ENCODE measurements around the gene MAP2K6. TPM values are rescaled to one million over a fixed set of nuclear protein-coding genes. Genes with fewer than 3 reads are reported as not detected.

MAP2K6 gene
- total RNA-seq, 1 experiment from 2014 or later: 12.3 TPM

- DNase-seq (ENCODE audit: low spot score): no peak
- in situ Hi-C loops (cut with HindIII; ENCODE audit: low sequenced_read_pairs): loop anchor here (25.0 kb wide), 1 partner anchor 119 kb away; no protein-coding TSS in a partner anchor
Observed at GRCh38 chr17:69592692-69593350, 178.3 kb downstream of the MAP2K6 start.

- in situ Hi-C loops (cut with HindIII; ENCODE audit: low sequenced_read_pairs): loop anchor here (25.0 kb wide), 1 partner anchor 119 kb away; no protein-coding TSS in a partner anchor
- DNase-seq (ENCODE audit: low spot score): no peak
Observed at GRCh38 chr17:69593351-69593715, 178.8 kb downstream of the MAP2K6 start.

GRCh38 chr17:69593716-69594115 is 179.2 kb downstream of the MAP2K6 start:
- in situ Hi-C loops (cut with HindIII; ENCODE audit: low sequenced_read_pairs): loop anchor here (25.0 kb wide), 1 partner anchor 119 kb away; no protein-coding TSS in a partner anchor
- no peak for DNase-seq (ENCODE audit: low spot score)

- in situ Hi-C loops (cut with HindIII; ENCODE audit: low sequenced_read_pairs): loop anchor here (25.0 kb wide), 1 partner anchor 118 kb away; no protein-coding TSS in a partner anchor
Observed at GRCh38 chr17:69594641-69595040, 180.1 kb downstream of the MAP2K6 start.

GRCh38 chr17:69596141-69596540 is 181.6 kb downstream of the MAP2K6 start:
- DNase-seq (ENCODE audit: low spot score): no peak
- in situ Hi-C loops (cut with HindIII; ENCODE audit: low sequenced_read_pairs): loop anchor here (25.0 kb wide), 1 partner anchor 116 kb away; no protein-coding TSS in a partner anchor

More at GRCh38 chr17:69594641-69595040, 180.1 kb downstream of the MAP2K6 start:
- no peak for DNase-seq (ENCODE audit: low spot score)

DNA sequence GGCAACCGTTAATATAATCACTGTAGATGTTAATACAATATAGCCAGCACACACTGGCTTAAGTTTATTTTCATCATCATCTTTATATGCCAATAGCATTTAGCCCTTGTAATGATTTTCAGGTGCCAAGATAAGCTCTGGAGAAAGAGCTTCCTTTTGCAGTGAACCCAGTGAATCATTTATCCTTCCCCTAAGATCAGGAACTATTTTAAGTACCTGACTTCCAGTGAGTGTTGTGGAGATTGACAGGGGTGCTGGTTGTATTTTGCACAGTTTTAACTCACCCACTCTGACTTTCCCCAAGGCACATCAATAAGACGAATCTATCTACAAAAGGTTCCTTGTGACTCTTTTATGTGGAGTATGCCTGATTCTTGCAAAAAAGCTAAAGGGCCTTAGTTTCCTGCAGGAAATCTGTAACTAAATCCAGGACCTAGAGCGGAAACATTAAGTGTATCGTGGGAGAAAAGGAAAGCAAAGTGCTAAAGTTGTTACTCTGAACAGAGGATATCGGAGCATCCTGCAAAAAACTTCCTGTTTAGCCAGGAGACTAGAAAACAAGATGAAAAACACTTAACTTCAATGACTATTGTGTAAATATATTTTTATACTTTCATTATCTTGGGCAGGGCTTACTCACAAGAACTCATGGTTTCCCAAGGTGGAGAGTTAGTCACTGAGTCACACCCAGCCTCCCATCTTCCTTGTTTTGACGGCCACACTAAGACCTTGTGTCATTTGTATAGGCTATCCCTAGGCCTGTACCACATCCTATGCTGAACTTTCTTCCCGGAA is 183.6 kb downstream of the MAP2K6 start:
- in situ Hi-C loops (cut with HindIII; ENCODE audit: low sequenced_read_pairs): loop anchor here (25.0 kb wide), 1 partner anchor 114 kb away; no protein-coding TSS in a partner anchor
- no peak for DNase-seq (ENCODE audit: low spot score)

DNA sequence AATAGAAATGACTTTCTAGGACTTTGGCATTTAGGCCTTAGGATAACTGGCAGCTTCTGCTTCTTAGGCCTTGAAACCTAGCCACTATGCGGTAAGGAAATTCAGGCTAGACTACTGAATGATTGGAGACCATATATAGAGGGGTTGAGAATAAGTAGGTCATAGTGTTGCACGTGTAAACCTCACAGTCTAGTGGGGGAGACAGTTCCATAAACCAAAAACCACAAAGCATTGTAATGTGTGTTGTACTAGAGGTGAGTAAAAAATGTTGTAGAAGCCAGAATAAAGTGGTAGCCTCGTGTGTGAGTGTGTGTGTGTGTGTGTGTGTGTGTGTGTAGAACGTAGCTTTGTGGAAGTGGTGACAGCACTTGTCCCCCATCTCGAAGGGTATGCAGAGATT is 188.5 kb downstream of the MAP2K6 start:
- no peak for DNase-seq (ENCODE audit: low spot score)
- in situ Hi-C loops (cut with HindIII; ENCODE audit: low sequenced_read_pairs): no loop called here

Other genes starting within 250 kb of the MAP2K6 start
- gene ABCA10, start 185.9 kb upstream of the MAP2K6 start, total RNA-seq (2014; rRNA removed; shearing (Covaris generic)): 0.10 and 0.31 TPM in 2 replicates
- 4.4 and 18.6 TPM in 2 replicates for gene ABCA5, start 87.6 kb upstream of the MAP2K6 start, total RNA-seq (2014; rRNA removed; shearing (Covaris generic))

Data from G401 (cell line).